HPDE6-E6E7 (cell line): ENCODE data around the gene ANKRD49.

ENCODE experiments used
- DNase-seq: peaks from one replicate; pipeline ENCODE4 v3.0.0; 2011; ENCODE audit warnings: missing footprints; ENCODE audit errors: extremely low spot score

Gene ANKRD49

GRCh38 chr11:94544646-94545263 is 51.0 kb downstream of the ANKRD49 start:
- DNase-seq = no peak

GRCh38 chr11:94545264-94546161 is 51.7 kb downstream of the ANKRD49 start:
- no peak for DNase-seq

- DNase-seq = no peak
Measured at GRCh38 chr11:94546162-94546470, 52.3 kb downstream of the ANKRD49 start.

- DNase-seq = no peak
Measured at GRCh38 chr11:94546886-94547285, 53.1 kb downstream of the ANKRD49 start.

- no peak for DNase-seq
Measured at GRCh38 chr11:94549146-94549545, 55.4 kb downstream of the ANKRD49 start.
